SK-MEL-5 (cell line): Measurements from ENCODE around the gene UMPS. TPM values are rescaled to one million over a fixed set of nuclear protein-coding genes. Genes with fewer than 3 reads are reported as not detected.

Experiments
- DNase-seq: peaks from one replicate; pipeline ENCODE4 v3.0.0-alpha.2; 2016; ENCODE audit warnings: low read depth, low spot score
- in situ Hi-C: cut with HindIII; loops from 2 replicates; pipeline ENCODE4 v1.10.0; 2016; ENCODE audit warnings: low sequenced_read_pairs, high pct_unique_total_duplicates, low pct_unique_long_range_greater_than_20kb
- polyA plus RNA-seq, 2 experiments: library from polyadenylated mRNA; depleted of rRNA; stranded (reverse); fragments of >200 nt; gene quantifications; 2 replicates each; pipeline ENCODE4 v1.2.3, GENCODE V29; 2015
- total RNA-seq: library from RNA; depleted of rRNA; stranded (reverse); fragments of >200 nt; shearing (Covaris generic); gene quantifications from 2 replicates; pipeline ENCODE4 v1.2.3, GENCODE V29; 2014; rRNA removed

UMPS gene
- total RNA-seq, result 34.9 and 37.3 TPM in 2 replicates
- 26.2 and 30.0 TPM in 2 replicates for polyA plus RNA-seq (2015; cell fraction: cytosol; rRNA removed)
- polyA plus RNA-seq (2015; cell fraction: nucleus; rRNA removed), result 19.0 and 31.4 TPM in 2 replicates

DNA sequence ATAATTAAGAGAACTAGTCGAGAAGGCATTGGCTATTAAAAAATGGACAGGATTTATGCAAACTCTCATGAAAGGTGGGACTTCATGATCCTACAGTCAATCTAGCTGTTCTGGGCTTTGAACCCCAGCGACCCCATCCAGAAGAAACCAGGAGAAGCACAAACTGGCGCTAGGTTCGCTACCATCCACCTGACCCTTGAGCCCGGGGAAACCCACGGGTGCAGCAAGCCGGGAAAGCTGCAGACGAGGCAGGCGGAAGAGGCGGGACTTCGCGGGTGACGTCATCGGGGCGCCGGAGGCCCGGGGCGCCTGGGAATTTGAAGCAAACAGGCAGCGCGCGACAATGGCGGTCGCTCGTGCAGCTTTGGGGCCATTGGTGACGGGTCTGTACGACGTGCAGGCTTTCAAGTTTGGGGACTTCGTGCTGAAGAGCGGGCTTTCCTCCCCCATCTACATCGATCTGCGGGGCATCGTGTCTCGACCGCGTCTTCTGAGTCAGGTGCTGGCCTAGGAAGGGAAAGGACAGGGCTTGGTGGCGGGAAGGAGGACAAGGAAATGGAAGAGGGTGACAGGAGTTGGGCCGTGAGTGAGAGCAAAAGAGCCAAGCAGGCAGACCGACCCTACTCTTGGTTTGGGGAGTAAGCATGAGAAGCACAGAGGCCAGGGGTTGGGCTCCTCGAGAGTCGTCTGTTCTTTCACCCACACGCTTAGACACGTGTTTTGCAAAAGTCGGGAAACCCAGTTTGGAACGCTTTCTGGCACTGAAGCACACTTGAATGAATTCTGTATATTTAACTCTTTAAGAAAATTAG lies at the start of gene UMPS:
UMPS (plus strand) TSS at position 324 of the 812 bp plus-strand sequence; CDS start at position 344, 20 bp downstream.
- DNase-seq, result peak; percentile 83
- in situ Hi-C loops, result no loop called here

DNA sequence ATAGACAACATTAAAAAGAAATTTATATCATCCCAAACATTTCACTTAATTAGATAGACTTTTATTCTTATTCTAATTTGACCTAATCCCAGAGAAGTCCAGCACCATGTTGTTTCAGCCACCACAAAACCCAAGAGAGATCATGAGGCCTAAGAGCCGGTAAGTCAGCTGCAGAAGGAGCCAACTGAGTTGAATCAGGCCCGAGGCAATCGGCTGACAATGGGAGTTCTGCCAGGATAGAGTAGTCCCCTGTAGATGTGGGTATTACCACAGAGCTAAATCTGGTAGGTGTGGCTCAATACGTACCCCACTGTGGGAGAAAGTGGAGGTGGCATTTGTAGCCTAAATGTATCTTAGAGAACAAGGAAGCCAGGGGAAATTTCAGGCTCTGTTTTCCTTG lies 49.7 kb upstream of the UMPS start:
- DNase-seq, result peak; percentile 43
- in situ Hi-C loops, result no loop called here

DNA sequence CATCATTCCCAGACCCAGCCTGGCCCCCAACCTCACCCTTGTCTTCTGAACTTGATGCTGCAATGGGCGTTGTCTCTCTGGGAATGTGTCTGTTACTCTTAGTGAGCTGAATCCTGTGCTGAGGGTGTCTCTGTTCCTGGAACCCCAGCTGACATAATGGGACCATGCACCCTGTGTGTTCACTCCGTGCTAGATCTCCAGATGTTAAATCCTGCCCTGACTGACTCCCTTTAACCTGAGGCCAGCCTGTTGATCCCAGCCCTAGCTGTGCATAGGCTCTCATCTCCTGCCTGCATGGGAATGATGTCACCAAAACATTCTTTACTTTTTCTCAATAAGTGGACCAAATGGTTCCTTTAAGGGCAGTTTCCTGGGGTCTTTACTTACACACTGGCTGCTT lies 48.0 kb upstream of the UMPS start:
- DNase-seq, result no peak
- in situ Hi-C loops, result no loop called here

DNA sequence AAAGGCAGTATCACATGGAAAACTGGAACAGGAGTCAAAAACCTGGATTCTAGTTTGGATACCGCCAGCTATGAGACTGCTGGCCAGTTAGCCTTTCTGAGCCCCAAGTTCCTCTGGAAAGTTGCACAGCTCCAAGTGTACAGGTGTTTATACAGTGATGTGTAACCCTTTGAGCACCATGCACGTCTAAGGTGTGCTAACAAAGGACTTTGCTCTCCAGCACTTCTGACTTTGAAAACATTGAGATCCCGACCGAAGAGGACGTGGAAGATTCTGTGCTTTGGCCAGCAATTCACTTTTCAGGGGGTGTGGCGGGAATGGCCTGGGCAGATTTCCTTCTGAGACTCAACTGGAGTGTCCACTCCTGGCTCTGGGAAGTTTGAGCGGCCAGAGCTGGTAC lies 45.8 kb upstream of the UMPS start:
- DNase-seq, result no peak
- in situ Hi-C loops, result no loop called here

DNA sequence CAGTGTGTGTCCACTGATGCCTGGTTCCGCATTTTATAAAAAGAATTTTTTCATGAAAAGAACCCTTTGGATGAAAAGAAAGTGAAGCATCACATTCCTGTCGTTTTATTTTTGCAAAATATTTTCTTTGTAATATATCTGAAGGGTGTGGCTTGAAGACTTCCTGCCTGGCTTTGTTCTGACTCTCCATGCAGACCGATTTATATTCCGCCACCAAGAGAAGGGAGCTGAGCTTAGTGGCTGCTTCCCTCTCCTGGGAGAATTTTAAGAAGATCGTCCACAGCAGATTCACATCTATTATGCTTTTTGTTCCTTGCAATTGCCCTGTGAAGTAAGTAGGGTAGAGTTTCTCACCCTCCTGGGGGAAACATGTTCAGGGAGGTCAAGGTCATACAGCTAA lies 45.2 kb upstream of the UMPS start:
- no peak for DNase-seq
- in situ Hi-C loops, result no loop called here

DNA sequence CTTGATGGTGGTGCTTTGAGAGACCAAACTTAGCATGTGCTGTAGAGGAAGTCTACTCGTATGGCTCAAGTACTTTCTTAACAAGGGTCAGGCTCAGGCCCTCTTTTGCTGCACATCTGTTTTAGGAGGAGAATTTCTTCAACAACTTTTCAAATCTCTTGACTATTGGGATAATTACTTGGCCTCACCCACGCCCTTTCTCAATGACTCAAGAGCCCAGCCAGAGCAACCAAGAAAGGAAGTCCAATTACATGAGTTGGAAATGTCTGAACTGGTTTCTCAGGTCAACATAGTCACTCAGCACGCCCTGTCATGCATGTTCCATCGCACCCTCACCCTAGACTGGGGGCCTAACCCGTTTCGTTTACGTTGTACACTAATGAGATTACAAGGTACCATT lies 44.8 kb upstream of the UMPS start:
- in situ Hi-C loops, result no loop called here
- no peak for DNase-seq

DNA sequence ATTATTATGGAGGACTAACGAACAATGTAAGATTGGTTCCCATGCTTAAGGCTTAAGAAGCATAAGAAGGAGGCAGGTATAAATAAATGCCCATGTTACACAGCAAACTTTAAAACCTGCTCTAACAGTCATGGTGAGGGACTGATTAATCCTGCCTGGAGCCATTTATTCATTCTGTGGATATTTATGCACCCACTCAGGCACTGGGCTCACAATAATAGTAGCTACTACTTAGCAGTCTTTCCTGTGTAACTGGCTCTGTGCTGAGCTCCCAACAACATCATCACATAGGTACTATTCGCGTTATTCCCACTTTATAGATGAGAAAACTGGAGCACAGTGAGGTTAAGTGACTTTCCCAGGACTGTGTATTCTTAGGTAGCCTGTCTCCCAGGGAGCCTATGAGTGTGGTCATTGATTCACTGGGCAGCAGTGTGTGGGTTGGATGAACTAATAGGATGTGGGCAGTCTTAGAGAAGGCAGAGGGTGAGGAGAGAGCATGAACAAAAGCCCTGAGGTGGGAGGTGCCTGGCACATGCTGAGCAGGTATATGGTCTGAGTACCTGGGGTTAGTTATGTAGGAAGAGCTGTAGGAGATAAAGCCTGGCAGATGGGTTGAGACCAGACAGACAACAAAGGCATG lies 44.1 kb upstream of the UMPS start:
- DNase-seq, result no peak
- in situ Hi-C loops, result no loop called here

DNA sequence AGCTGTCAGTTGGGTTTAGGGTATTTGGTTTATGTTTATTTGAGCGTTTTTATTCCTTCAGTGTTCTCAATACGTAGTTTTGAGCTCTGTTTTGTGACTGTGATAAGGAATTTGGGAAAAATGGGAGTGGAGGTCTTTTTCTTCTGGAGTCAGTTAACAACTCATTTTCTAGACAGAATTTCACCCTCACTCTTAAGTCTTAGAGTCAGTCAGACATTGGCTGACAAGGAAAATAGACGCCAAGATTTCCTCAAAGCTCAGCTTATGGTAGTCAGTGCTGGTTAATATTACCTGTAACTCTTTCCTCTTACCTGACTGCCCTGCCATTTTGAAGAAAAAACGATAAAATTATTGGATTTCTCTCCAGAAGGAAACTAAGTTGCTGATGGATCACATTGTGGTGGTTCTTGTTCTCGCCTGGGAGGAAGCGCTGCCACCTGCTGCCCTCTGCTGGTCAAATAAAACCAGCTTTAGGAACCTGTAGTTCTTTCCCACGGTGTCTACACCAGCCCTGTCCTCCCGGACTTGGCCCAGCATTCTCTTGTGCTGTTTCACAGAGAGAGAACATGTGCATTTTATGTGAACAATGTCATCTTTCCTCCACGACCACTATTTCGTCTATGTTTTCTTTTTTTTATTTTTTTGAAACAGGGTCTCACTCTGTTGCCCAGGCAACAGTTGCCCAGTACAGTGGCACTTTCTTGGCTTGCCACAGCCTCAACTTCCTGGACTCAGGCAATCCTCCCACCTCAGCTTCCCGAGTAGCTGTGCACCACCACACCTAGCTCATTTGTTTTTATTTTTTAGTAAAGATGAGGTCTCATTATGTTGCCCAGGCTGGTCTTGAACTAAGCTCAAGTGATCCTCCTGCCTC lies 41.4 kb upstream of the UMPS start:
- in situ Hi-C loops, result no loop called here
- peak; percentile 83 for DNase-seq

DNA sequence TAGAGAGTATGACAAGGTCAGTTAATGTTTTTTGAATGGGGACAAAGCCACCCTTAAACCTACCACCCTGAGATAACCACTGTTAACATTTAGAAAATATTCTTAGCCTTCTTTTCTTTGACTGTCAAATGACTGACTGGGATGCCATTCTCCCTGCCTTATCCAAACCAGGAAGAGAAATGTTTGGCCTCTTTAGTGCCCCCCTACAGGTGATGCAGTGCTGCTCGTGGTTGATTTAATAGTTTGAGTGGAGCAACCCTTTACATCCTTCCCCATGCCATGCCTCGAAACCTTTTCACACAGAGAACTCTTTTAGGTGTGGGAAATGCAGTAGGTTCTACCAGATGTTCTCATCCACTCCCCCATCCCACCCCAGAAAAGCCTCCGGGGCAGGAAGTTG lies 38.7 kb upstream of the UMPS start:
- in situ Hi-C loops, result no loop called here
- DNase-seq, result peak; percentile 29

DNA sequence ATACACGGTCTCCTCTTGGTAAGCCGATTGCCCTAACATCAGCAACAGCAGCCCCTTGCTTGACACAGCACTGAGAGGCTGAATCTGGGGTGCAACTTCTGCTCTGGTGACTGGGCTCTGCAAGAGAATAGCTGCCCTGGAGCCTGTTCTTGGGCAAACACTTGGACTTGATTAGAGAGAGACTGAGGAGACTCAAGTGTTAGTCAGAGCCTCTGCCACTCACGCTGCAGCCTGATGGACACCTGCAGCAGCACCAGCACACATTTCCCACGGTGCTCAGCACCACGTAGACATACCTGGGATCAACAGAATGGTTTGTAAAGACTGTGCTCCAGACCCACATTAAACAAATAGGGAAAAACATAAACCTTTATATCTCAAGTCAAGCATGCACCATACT lies 35.8 kb upstream of the UMPS start:
- no peak for DNase-seq
- in situ Hi-C loops, result no loop called here

DNA sequence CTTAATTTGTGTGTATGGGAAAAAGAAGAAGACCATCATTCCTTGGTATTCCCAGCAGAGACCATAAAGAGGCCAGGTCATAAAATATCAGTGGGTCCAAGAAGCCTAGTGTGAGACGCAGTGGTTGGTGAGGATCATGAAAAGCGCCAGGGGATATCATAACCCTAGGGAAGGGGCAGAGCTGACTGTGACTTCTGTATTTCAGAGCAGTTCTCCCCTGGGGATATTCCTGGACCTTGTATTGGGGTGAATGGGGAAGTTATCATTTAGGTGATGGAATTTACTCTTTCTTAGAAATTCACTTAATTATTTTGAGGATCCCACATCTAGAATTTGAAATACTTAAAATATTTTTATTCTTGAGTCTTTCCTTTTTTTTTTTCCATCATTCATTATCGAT lies 34.9 kb upstream of the UMPS start:
- DNase-seq, result no peak
- in situ Hi-C loops, result no loop called here

DNA sequence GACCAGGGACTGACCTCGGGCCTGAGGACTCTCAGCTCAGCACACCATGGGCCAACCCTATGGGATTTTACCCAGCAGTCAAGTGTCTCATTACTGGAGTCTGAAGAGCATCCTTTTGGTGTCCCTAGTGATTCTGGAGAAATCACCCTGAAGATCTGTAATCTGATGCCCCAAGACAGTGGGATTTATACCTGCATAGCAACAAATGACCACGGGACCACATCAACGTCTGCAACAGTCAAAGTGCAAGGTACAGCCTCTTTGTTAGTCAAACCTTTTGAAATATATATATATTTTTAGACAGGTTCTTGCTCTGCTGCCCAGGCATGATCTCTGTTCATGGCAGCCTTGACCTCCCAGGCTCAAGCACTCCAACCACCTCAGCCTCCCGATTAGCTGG lies 34.2 kb upstream of the UMPS start:
- no peak for DNase-seq
- in situ Hi-C loops, result no loop called here

DNA sequence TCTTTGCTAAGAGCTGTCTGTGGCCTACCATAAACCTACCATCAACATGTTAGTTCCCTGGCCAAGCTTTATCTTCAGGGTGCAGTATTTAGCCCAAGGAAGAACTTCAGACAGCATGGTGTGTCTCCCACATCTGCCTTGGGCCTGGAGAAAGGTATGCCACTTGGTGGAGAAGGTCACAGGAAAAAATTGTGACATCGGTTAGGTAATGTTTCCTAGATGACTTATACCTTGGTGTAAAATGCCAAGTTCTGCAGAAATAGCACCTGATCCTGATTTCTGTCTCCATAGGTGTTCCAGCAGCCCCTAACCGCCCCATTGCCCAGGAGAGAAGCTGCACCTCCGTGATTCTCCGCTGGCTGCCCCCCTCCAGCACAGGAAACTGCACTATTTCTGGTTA lies 33.0 kb upstream of the UMPS start:
- DNase-seq, result no peak
- in situ Hi-C loops, result no loop called here

DNA sequence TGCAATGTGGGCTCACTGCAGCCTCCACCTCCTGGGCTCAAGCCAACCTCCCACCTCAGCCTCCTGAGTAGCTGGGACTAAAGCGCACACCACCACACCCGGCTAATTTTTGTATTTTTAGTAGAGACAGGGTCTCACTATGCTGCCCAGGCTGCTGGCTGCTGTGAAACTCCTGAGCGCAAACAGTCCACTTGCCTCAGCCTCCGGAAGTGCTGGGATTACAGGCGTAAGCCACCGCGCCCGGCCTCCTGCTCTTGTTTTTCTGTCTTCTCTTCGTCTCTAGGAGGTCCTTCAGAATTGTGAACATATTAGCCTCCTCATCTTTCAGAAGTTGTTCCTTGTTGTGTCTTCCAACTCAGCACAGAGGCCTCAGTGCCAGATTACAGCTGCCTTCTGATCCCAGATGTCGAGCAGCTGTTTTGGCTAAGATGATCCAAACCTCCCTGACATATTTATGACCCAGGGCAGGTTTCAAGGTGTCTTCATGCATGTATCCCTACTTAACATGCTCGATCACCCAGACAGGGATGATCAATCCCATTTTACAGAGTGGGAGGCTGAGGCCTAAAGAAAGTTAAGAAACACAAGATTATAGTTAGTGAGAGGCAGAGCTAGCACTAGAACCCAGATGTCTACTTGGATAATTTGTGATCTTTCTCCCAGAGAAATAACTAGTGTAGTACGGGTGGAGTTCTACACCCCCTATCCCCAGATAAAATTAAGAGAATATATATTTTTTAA lies 32.1 kb upstream of the UMPS start:
- in situ Hi-C loops, result no loop called here
- DNase-seq, result no peak

DNA sequence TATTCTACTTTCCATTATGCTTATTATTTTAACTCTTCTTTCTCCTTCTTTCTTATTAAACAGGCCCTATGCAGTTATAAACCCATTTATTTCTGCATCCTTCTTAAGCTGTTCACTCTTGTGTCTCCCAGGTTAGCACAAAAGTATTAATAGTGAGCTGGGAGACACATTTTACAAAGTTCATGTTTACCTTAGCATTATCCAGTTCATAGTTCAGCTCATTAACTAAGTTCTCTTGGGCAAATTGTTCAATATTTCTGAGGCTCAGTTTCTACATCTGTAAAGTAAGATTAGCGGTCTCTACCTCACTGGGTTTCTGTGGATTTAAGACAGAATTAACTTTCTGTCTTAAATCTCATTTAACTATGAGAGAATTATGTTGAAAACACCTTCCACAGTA lies 31.2 kb upstream of the UMPS start:
- DNase-seq, result no peak
- in situ Hi-C loops, result no loop called here

DNA sequence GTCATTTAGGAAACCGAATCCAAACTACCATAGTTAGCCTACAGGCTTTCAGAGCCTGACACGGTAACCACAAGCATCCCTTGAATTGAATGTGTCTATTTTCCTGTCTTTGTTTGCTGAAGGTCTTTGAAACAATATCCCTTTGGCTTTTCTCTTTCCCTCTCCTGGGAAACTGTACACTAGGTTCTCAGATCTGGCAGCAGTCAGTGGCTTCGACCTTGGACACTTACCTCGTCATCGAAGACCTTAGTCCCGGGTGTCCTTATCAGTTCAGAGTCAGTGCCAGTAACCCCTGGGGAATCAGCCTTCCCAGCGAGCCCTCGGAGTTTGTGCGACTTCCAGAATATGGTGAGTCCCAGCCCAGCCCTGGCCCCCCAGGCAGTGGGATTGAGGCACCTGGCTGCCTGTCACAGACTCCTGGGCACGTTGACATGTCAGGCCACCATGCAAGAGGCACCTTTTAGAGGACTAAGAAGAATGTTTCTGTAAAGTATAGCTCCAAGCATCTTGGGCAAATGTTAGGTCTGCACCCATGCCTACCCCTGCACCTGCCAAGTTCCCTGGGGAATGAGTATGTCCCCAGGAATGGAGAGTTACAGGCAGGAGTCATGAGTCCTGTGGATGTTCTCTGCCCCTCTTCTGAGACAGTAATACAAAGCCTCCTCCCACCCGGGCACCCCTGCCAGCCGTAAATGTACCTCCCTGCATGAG lies 30.4 kb upstream of the UMPS start:
- in situ Hi-C loops, result no loop called here
- DNase-seq, result peak; percentile 23
